Measurements from ENCODE around the gene GCN1. TPM values are rescaled to one million over a fixed set of nuclear protein-coding genes. Genes with fewer than 3 reads are reported as not detected.

Gene GCN1
- total and polyA plus RNA-seq, 2 of the 8 experiments (the other 6 are each of a cell fraction or from before 2014, with no cell fraction given), result 61.4 to 133 TPM

DNA sequence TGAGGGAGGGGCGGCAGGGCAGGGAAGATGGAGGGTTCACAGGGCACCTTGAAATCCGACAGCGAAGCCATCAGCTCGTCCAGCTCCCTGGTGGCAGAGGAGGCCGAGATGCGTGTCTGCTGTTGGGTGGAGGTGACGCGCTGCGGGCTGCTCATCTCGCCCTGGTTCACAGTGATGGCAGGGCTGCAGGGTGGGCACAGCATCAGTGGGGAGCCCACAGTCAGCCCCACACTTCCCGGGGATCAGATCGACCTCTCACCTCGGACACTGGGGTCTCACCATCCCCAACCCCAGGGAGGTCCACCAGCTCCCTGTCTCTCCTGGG lies 27.0 kb upstream of the GCN1 start:
- Histone ChIP-seq H3K79me2 (ENCODE audit: control insufficient read depth in 1 of 2, insufficient read depth in 2 of 2, low read length in 2 of 2) (peaks cover 0 to 12% of the 10 kb centered on the region in 2 experiments; a peak in 2 of 4 replicates), H3K4me1 (replicated peaks in 1 of 4; ENCODE audit: control insufficient read depth in 3 of 4, insufficient read depth in 4 of 4, low read length in 3 of 4) (peaks cover 0 to 16% (median 5%) of the 10 kb centered on the region in 4 experiments; a peak in 5 of 7 replicates), H3K23me2 (ENCODE audit: low read depth, low read length) (no peaks in the 10 kb centered on the region), H4K8ac (ENCODE audit: extremely low read depth, insufficient read depth, low read length) (no peak overlapping the region), H4K20me1 (replicated peaks in 1 of 2; ENCODE audit: control insufficient read depth in 1 of 2, insufficient read depth in 2 of 2, low read length in 2 of 2) (peaks cover 8 to 24% of the 10 kb centered on the region in 2 experiments), H2AK5ac (ENCODE audit: low read depth, low read length) (no peak overlapping the region), H3K9ac (replicated peaks in 1 of 4; ENCODE audit: extremely low read depth in 1 of 4, low read depth in 3 of 4, low read length in 3 of 4) (peak overlapping the region in 2 of 4 experiments; percentile 8 to 30; a peak in 2 of 7 replicates), H4K91ac (replicated peaks; ENCODE audit: insufficient read length, low read length) (no peak overlapping the region), H3K4ac (replicated peaks; ENCODE audit: insufficient read length, low read depth, low read length) (no peak overlapping the region), H3K27ac (ENCODE audit: low read depth, low read length) (no peak overlapping the region), H2AFZ (ENCODE audit: low read length) (no peak overlapping the region), H2BK120ac (replicated peaks; ENCODE audit: low read depth, low read length) (no peak overlapping the region), H3K18ac (ENCODE audit: extremely low read depth, low read length) (no peak overlapping the region), H3K14ac (ENCODE audit: insufficient read length) (no peak overlapping the region), H2BK15ac (ENCODE audit: low read length) (no peak overlapping the region), H3K56ac (replicated peaks; ENCODE audit: insufficient read length, low read depth, low read length) (no peak overlapping the region), H3K27me3 (replicated peaks in 1 of 4; ENCODE audit: control insufficient read depth in 3 of 4, extremely low read depth in 1 of 4, insufficient read depth in 3 of 4, low read length in 3 of 4) (no peaks in the 10 kb centered on the region), H2BK5ac (ENCODE audit: low read depth, low read length) (no peak overlapping the region; the same call in 1 of the 2 replicates), H3K23ac (ENCODE audit: insufficient read length) (no peak overlapping the region), H3K9me3 (ENCODE audit: insufficient read depth in 2 of 2, low read depth in 1 of 2, low read length in 1 of 2) (no peaks in the 10 kb centered on the region), H3K79me1 (ENCODE audit: low read depth, low read length) (no peaks in the 10 kb centered on the region; the same call in 1 of the 2 replicates), H3K4me3 (ENCODE audit: extremely low read depth in 1 of 4, insufficient read depth in 2 of 4, low read depth in 3 of 4, low read length in 4 of 4) (no peak overlapping the region), H4K5ac (ENCODE audit: insufficient read length, low read depth, low read length) (no peak overlapping the region), H2BK20ac (ENCODE audit: low read length) (no peak overlapping the region), H3K36me3 (ENCODE audit: control insufficient read depth in 2 of 4, insufficient read depth in 4 of 4, low read length in 3 of 4) (peaks cover 15 to 28% (median 25%) of the 10 kb centered on the region in 4 experiments), H2BK12ac (ENCODE audit: low read depth, low read length) (no peak overlapping the region), H3K4me2 (ENCODE audit: insufficient read depth in 1 of 2, low read depth in 2 of 2, low read length in 2 of 2) (no peak overlapping the region)
- TF ChIP-seq SP2 (IDR thresholded peaks at IDR 0.05; ENCODE audit: low read length), result no peak
- no peak for TF ChIP-seq MAX (IDR thresholded peaks at IDR 0.05)
- TF ChIP-seq, protein P1, sequence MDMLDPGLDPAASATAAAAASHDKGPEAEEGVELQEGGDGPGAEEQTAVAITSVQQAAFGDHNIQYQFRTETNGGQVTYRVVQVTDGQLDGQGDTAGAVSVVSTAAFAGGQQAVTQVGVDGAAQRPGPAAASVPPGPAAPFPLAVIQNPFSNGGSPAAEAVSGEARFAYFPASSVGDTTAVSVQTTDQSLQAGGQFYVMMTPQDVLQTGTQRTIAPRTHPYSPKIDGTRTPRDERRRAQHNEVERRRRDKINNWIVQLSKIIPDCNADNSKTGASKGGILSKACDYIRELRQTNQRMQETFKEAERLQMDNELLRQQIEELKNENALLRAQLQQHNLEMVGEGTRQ (IDR thresholded peaks at IDR 0.05; ENCODE audit: low read length), result no peak
- 90% methylated on average over 13 of the region's 13 CpGs; no CpG with 5 or more reads in 1 of the 2 experiments for WGBS, 2 experiments (ENCODE audit: extremely low coverage in 1 of 2, insufficient coverage in 1 of 2, insufficient read length in 1 of 2, insufficient replicate concordance in 2 of 2, low coverage in 1 of 2, low lambda C conversion rate in 2 of 2, missing lambda C conversion rate in 1 of 2)
- CTCF ChIA-PET (ENCODE audit: partially characterized antibody), result interaction anchor here (1.1 to 17.8 kb wide), 3 partner anchors 8 to 30 kb away, joined by 4 to 930 read pairs (median 31); partner anchors contain the start of genes PXN and RPLP0
- POLR2A ChIA-PET (ENCODE audit: partially characterized antibody), result interaction anchor here (0.8 to 88.3 kb wide), 4 partner anchors 7 to 79 kb away, joined by 3 to 4270 read pairs (median 689); partner anchors contain the start of genes GCN1, PXN, RNU4-1 and RNU4-2
- FAIRE-seq, result no peak
- no peak for DNase-seq (ENCODE audit: low read depth in 1 of 2, low spot score in 2 of 2)

Data from H1 (cell line).